SIG-M5 treated with dmso at 0.1 percent for 504 hours (cell line): ENCODE data around the gene PSMA3.
"Not testable (repeated sequence)": the region's sequence is repeated elsewhere in the genome, so short reads cannot be mapped to it uniquely, and the experiment has no call there.

Experiments used
- DNase-seq: peaks from one replicate; lab custom pipeline; 2025; ENCODE audit not compliant: unreplicated experiment; lab: John Stamatoyannopoulos, UW

The PSMA3 gene

GRCh38 chr14:58244556-58245387 lies at the start of gene PSMA3:
Gene PSMA3 (plus strand): TSS chr14:58244843. CDS start chr14:58244921, 78 bp downstream.
- DNase-seq: peak; percentile 98

- no peak for DNase-seq
Measured at GRCh38 chr14:58196198-58196597, 48.4 kb upstream of the PSMA3 start.

- DNase-seq: no peak
Measured at GRCh38 chr14:58198086-58198485, 46.6 kb upstream of the PSMA3 start.

DNA sequence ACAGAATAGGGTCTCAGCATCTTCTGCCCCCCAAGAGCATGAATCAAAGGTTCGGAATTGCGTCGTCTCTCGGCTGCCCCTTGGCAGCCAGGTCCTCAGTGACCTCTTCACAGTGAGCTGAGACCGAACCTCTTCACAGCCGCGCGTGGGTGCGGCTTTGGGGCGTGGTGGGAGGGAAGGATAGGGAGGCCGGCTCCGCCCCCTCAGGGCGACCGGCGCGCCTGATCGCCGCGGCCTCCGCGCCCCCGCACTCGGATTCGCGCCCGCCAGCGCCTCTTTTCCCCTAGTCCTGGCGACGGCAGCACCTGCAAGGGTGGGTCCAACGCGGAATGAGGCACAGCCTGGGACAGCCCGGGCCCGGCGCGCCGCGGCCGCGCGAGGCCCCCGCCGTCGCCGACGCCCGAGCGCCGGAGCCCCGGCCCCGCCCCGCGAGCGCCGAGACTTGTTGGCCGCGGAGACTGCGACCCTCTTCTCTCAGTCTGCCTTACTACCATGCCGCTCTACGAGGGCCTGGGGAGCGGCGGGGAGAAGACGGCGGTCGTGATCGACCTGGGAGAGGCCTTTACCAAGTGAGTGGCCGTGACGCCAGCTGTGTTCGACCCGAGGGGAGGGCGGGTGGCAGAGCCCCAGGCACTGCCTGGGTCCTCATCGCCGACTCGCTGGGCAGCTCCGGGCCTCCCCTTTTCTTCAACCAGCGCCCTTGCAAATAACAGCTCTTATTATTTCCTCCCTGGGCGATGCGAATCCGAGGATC lies 44.7 kb upstream of the PSMA3 start, which contains the start of gene ACTR10:
Gene ACTR10, plus strand, starts transcription at position 424 of the 754 bp plus-strand sequence. Its CDS starts 69 bp downstream, at position 493.
- peak; percentile 76 for DNase-seq

GRCh38 chr14:58200480-58200841 lies 44.2 kb upstream of the PSMA3 start:
- DNase-seq: no peak

DNA sequence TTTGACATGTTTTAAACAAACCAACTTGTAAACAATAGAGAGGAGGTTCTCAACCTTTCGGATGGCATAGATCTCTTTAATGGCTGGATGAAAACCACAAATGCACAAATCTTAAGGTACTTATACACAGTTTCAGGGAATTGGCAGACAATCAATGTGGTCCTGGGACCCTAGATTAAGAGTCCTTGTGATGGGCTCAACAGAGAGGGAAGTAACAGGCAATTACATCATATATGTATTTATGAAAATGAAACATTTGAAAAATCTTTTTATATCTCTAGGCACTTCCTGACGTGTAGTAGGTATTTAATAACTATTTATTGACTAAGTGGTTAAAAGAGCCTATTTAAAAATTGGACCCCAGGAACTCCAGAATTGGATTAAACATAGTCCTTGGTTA lies 43.8 kb upstream of the PSMA3 start:
- DNase-seq: peak; percentile 8

DNA sequence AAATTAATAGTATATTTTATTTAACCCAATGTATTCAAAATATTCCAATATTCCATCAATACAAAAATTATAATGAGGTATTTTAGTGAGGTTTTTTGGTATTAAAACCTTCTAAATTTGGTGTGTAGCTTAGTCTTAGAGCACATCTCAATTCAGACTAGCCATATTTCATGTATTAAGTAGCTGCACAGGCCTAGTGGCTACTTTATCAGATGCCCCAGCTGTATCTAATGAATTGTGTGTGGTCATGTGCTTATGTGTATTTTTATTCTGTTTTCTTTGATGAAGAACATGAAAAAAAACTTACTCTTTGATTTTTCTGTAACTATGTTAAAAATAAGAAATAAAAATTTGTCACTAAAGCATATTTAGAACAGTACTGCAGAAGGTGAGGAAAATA lies 31.5 kb upstream of the PSMA3 start:
- DNase-seq: no peak

DNA sequence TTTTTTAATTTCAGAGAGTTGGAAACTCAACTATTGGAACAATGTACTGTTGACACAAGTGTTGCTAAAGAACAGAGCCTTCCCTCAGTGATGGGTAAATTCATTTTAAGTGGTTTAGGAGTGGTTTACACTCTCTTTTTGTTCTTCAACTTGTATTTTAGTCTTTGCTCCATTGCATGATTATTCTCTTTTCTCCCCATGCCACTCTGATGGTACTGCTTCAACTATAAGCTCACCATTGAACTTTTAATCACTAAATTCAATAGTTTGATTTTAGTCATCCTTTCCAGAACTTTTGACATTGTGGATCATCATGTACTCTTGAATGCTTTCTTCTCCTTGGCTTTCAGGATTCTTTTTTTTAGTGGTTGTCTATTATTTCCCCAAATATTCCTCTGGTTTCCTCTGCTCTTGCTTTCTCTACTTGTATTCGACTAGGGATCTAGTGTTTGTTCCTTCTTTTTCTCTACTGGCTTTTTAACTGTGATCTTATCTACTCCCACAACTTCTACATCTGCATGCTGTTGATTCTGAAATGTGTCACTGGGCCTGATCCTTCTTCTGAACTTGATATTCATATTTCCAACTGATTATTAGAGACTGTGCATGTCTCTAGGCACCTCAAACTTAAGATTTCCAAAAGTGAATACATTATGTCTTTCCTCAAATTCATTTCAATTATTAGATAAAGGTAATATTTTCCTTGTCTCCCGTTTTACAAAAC lies 29.3 kb upstream of the PSMA3 start:
- no peak for DNase-seq

DNA sequence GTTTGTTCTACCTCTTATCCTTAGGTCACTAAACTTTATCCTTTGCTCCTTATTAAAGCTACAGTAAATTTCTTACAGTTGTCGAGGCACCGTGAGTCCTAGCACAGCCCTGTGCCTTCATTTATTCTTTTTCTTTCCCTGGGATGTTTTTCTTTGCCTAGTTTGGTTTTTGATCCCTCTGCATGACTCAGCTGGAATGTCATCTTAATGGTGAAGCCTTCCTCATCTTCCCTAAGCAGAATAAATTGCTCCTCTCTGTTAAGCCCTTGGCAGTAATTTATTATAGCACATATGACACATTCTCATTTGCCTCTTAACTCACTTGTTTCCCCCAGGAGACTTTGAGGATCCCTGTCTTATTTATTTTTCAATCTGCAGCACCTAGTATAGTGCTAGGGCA lies 28.1 kb upstream of the PSMA3 start:
- DNase-seq: no peak

DNA sequence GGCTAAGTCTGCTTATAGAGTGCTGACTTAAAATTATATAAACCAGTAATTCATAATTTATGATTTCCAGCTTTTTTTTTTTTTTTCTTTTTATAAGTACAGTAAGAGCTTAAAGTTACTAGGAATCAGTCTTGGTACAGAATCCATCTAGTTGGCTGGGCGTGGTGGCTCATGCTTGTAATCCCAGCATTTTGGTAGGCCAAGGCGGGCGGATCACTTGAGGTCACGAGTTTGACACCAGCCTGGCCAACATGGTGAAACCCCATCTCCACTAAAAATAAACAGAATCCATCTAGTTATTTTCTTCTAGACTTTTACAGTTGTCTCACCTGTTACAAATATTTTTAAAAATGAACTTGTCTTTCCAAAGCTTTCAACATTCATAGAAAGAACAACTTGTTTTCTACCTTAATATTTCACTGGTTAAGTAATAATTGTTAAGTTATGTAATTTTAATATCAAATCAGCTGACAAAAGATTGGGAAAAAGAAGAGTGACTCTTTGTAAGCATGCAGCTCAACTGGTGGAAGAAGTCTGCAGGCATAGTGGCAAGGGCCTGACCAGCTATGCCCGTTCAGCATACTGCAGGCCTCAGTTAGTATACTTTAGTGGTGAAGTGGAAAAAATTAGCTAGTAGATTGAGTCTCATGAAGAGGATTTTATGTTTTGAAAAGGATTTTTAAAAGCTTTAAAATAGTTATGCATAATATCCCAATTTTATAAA lies 17.4 kb upstream of the PSMA3 start:
- no peak for DNase-seq

GRCh38 chr14:58238252-58239243 lies 6.1 kb upstream of the PSMA3 start:
- no peak for DNase-seq

DNA sequence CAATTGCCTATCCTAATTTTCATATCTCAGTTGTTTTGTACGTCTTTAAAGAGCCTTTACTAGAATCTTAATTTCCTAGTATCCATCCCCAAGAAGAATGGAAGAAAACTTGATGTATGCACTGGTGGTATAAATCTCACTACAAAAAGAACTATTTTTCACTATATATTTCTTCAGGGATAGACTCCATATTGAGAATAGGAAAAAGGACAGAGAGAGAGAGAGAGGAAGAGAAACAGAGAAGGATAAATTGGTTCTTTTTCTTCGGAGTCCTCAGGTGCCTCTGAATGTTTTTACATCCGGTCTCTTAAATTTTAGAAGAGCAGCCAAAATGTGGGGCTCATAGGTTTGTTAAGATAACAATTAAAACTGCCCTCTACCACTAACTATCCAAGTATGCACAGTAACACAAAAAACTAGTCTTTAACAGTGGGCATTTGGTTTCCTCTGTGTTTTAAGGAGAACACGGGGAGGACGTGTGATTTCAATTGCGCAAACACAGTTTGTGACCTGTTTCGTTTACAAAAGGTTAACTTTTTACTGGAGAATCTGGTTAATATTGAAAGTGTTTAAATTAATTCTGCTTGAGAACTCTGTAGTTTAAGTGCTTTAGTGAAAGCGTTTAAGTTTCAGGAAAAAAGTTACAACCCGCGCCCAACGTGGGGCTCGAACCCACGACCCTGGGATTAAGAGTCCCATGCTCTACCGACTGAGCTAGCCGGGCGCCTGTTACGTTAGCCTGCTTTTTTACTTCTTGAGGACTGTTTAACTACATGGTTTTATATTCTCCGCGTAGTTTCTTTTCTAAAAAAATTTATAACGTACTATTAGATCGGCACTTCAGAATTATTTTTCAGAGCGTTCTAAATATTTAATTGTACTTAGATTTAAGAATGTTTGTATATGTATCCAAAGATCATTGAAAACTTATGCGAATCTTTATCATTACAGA lies 5.1 kb upstream of the PSMA3 start:
- peak; percentile 53 for DNase-seq

DNA sequence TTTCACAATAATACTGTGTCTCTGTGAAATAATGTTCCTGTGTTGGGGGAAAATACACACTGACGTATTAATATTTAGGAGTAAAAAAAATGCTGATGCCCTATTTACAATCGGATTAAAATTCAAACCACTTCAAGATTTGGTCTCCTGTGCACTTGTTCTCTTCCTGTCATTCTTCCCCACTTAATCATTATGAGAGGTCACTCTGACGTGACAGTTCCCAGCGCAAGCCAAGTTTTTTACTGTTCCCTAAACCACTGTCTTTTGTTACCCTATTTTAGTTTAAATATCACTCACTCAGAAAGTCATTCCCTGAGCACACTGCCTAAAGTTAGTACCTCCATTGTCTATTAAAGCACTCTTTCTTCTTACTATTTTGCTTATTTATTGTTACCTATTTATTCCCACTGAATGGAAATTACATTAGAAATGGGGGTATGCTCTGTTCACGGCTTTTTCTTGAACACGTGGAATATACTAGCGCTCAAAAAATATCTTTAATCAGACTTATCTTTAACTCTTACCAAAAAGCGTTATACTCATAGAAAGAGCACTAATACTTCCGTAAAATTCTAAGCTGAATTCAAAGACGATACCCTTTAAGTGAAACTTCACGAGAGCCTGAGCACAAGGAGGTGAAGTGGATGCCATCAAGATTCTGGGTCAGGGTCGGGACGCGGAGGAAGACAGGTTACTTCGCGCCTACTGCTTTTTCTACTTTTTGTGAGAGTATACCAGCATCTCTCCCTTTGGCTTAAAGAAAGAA lies 670 bp upstream of the PSMA3 start:
- DNase-seq: peak; percentile 81

- no peak for DNase-seq
Measured at GRCh38 chr14:58245562-58245961, 919 bp downstream of the PSMA3 start.

- DNase-seq: no peak
Measured at GRCh38 chr14:58249611-58250010, 5.0 kb downstream of the PSMA3 start.

GRCh38 chr14:58258156-58258555 lies 13.5 kb downstream of the PSMA3 start:
- no peak for DNase-seq

DNA sequence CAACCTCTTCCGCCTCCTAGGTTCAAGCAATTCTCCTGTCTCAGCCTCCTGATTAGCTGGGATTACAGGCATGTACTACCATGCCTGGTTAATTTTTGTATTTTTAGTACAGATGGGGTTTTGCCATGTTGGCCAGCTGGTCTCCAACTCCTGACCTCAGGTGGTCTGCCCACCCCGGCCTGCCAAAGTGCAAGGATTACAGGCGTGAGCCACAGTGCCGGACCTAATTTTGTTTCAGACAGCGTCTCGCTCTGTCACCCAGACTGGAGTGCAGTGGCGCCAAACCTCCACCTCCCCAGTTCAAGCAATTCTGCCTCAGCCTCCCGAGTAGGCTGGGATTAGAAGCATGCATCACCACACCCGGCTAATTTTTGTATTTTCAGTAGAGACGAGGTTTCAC lies 17.4 kb downstream of the PSMA3 start:
- not testable (repeated sequence) for DNase-seq

- DNase-seq: no peak
Measured at GRCh38 chr14:58265401-58265800, 20.8 kb downstream of the PSMA3 start.
